ENCODE measurements around the gene SPTLC1. TPM values are rescaled to one million over a fixed set of nuclear protein-coding genes. Genes with fewer than 3 reads are reported as not detected.
"Not testable (repeated sequence)": the region's sequence is repeated elsewhere in the genome, so short reads cannot be mapped to it uniquely, and the experiment has no call there.

The SPTLC1 gene
- total RNA-seq, 2 donors from 2014 or later: 34.9 to 36.1 TPM

DNA sequence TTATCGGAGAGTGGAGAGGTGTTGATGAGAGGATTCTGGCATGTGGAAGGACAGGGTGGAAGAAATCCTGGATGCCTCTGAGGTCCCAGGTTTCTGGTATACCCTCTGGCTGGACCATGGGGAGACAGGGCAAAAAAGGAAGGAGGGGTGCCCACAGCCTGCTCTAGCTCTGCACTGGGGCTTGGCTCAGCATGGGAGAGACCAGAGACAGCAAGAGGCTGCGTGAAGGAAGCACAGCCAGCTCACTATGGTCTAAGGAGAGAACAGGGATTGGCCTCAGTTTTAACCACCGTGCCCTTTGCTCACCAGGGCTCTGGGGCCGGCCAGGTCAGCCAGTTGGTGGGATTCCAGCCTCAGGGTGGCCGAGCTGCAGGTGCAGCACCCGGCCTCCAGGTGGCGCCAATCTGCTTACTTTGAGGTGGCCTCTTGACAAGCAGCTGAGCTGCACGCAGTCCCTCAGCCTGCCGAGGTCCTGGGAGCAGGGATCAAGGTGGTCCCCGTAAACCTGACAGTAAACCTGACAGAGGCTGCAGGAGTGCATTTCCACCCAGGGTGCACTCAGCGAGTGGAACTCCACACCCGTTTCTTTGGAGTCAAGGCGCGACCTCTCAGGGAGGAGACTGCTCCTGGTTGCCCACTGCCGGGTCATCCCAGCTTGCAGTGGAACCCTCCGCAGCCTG, 25.0 kb upstream of the SPTLC1 start:
- H3K36me3 ChIP-seq (replicated peaks in 1 of 2; ENCODE audit: insufficient read depth in 1 of 2, low read depth in 2 of 2): no peaks in the 10 kb centered on the region
- WGBS, 2 donors: 19 to 38% methylated on average over 12 to 16 of the region's 16 CpGs
- H3K27ac ChIP-seq: no peak overlapping the region
- H3K27me3 ChIP-seq: peaks cover 0 to 21% of the 10 kb centered on the region in 2 donors
- no peak overlapping the region for H3K4me3 ChIP-seq
- peak; percentile 71 for ATAC-seq
- peak; percentile 73 to 81 (median 77) for DNase-seq
- TF ChIP-seq, protein P1, sequence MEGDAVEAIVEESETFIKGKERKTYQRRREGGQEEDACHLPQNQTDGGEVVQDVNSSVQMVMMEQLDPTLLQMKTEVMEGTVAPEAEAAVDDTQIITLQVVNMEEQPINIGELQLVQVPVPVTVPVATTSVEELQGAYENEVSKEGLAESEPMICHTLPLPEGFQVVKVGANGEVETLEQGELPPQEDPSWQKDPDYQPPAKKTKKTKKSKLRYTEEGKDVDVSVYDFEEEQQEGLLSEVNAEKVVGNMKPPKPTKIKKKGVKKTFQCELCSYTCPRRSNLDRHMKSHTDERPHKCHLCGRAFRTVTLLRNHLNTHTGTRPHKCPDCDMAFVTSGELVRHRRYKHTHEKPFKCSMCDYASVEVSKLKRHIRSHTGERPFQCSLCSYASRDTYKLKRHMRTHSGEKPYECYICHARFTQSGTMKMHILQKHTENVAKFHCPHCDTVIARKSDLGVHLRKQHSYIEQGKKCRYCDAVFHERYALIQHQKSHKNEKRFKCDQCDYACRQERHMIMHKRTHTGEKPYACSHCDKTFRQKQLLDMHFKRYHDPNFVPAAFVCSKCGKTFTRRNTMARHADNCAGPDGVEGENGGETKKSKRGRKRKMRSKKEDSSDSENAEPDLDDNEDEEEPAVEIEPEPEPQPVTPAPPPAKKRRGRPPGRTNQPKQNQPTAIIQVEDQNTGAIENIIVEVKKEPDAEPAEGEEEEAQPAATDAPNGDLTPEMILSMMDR (IDR thresholded peaks at IDR 0.05): peak; percentile 71 to 93 (median 76)
- TF ChIP-seq POLR2A (IDR thresholded peaks at IDR 0.05): no peak
- peaks cover 17% of the 10 kb centered on the region for H3K4me1 ChIP-seq
- intact Hi-C loops (cut with DNase I): no loop called here
- H3K9me3 ChIP-seq: no peaks in the 10 kb centered on the region

DNA sequence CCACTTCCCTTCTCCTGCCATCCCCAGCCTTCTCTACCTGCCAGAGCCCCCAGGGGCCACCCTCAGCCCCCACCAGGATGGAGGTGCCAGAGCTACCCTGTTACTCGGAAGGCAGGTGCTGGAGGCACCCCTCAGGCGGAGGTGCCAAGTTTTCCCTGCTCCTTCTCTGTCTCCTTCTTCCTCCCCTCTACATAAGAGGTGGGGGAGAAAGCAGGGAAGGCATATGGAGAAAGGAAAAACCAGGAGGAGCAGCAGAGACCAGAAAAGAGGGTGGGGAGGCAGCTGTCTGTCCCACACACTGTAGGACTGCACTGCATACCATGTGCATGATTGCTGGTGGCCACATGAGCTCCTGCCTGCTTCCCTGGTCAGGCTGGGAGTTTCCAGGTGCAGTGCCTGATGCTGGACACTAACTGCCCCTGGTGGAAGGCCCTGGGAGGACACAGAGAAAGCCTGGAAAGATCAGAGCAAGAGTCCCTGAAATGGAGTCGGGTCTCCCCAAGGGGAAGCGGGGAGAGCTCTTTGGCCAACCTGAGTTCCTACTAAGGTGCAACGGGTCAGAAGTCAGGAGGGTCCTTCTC, 23.8 kb upstream of the SPTLC1 start:
- H3K36me3 ChIP-seq (replicated peaks in 1 of 2; ENCODE audit: insufficient read depth in 1 of 2, low read depth in 2 of 2): not testable (repeated sequence)
- intact Hi-C loops (cut with DNase I): loop anchor here (5.0 to 10.0 kb wide), 3 partner anchors 96 to 646 kb away; no protein-coding TSS in a partner anchor
- H3K27me3 ChIP-seq: peaks cover 0 to 21% of the 10 kb centered on the region in 2 donors

DNA sequence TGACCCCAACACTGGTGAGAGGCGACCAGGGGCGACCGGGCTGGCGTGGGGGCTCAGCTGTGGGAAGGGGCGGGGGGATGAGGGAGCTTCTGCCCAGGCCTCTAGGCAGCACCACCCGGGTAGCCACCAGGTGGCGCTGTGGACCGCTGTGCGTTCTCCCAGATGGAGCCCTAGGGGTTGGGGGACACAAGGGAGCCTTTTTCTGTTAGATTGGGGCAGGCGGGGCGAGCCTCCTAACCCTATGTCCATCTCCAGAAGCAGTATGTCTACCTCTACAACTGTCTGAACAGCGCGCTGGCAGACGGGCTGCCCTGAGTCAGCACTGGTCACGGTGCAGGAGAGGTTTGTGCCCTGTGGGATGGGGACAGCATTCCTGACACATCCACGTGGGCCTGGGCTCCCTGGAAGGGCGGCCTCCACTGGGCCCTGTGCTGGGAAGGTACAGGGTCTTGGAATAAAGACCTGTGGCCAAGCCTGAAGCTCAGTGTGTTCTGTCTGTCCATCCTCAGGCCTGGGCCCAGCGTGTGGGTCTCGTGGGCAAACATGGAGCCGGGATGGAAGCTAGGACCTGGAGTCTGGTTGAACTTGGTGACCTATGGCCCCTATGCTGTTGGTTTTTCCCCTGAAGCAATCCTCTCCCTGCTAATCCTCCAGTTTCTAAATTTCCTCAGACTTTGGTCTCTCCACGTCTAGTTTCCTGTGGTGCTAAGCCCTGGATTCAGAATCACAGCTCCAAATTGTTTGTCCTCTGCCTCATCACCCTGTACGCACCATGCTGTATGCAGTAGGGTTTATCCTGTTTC, 23.1 kb upstream of the SPTLC1 start:
- Histone ChIP-seq H3K27ac (no peak overlapping the region), H3K36me3 (replicated peaks in 1 of 2; ENCODE audit: insufficient read depth in 1 of 2, low read depth in 2 of 2) (no peaks in the 10 kb centered on the region), H3K4me3 (no peak overlapping the region), H3K9me3 (no peaks in the 10 kb centered on the region), H3K4me1 (peaks cover 23% of the 10 kb centered on the region), H3K27me3 (peaks cover 0 to 21% of the 10 kb centered on the region in 2 donors)
- intact Hi-C loops (cut with DNase I): loop anchor here (5.0 to 10.0 kb wide), 3 partner anchors 96 to 646 kb away; no protein-coding TSS in a partner anchor
- no peak for TF ChIP-seq POLR2A (IDR thresholded peaks at IDR 0.05)
- TF ChIP-seq, protein P1 (IDR thresholded peaks at IDR 0.05): peak; percentile 49 to 89 (median 61)
- WGBS, 2 donors: 34 to 63% methylated on average over 4 to 22 of the region's 22 CpGs
- peak; percentile 60 to 79 (median 68) for DNase-seq
- ATAC-seq: peak; percentile 31

More for the DNA sequence above, 23.8 kb upstream of the SPTLC1 start:
- not testable (repeated sequence) for ATAC-seq, H3K27ac ChIP-seq, DNase-seq, H3K9me3 ChIP-seq, H3K4me3 ChIP-seq
- WGBS, 2 donors: 81 to 82% methylated on average over 5 of the region's 5 CpGs
- H3K4me1 ChIP-seq: peaks cover 19% of the 10 kb centered on the region

DNA sequence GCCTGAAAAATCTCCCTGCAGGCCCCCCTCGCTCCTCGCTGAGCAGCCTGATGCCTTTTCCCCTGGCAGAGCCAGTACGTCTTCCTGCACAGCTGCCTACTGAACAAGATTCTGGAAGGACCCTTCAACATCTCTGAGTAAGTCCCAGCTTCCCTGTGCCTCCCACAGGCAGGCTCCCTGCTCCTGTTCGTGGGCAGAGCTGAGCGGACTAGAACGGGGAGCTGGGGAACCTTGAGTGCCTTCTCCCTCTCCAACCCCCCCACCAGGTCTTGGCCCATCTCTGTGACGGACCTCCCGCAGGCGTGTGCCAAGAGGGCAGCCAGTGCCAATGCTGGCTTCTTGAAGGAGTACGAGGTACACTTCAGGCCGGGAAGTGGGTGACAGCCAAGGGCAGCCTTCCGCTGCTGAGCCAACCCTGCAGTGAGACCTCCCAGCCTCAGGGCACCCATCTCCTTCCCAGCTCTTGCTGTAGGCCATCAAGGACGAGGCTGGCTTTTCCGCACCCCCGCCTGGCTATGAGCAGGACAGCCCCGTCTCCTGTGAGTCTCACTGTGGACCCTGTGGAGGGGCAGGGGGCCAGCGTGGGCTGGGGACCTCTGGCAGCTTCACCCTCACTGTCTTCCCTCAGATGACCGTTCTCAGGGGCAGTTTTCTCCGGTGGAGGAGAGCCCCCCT, 21.1 kb upstream of the SPTLC1 start:
- intact Hi-C loops (cut with DNase I): loop anchor here (5.0 to 10.0 kb wide), 3 partner anchors 98 to 648 kb away; no protein-coding TSS in a partner anchor

More for the DNA sequence above, 21.1 kb upstream of the SPTLC1 start:
- no peak overlapping the region for H3K27ac ChIP-seq
- no peaks in the 10 kb centered on the region for H3K36me3 ChIP-seq (replicated peaks in 1 of 2; ENCODE audit: insufficient read depth in 1 of 2, low read depth in 2 of 2)
- no peaks in the 10 kb centered on the region for H3K9me3 ChIP-seq
- no peak for ATAC-seq
- WGBS, 2 donors: 63% methylated on average over 19 of the region's 19 CpGs; no CpG with 5 or more reads in 1 of the 2 donors
- TF ChIP-seq, protein P1 (IDR thresholded peaks at IDR 0.05): no peak
- no peak for TF ChIP-seq POLR2A (IDR thresholded peaks at IDR 0.05)
- H3K27me3 ChIP-seq: peaks cover 0 to 8% of the 10 kb centered on the region in 2 donors
- peaks cover 19% of the 10 kb centered on the region for H3K4me1 ChIP-seq
- no peak overlapping the region for H3K4me3 ChIP-seq
- no peak for DNase-seq

All from body of pancreas (tissue), 4 donors.